Measurements from ENCODE around the gene EFHC1.

DNA sequence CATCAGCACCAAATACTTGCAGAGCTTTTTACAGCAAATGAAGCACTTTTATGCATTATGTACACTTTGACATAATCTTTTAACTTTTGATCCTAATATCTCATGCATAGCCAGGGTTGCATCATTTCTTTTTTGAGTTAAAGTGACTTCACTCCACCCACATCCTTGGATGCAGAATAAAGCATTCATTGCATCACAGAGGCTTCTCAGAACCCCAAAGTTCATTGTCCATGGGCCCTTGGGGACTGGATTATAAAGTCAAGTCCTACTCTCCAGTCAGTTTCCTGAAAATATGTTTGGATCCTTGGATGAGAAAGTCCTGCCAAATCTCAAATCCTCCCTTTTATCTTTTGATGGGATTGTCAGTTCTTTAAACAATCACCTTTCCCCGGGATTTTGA is 10.6 kb upstream of the EFHC1 start:
- TF ChIP-seq, protein P1, sequence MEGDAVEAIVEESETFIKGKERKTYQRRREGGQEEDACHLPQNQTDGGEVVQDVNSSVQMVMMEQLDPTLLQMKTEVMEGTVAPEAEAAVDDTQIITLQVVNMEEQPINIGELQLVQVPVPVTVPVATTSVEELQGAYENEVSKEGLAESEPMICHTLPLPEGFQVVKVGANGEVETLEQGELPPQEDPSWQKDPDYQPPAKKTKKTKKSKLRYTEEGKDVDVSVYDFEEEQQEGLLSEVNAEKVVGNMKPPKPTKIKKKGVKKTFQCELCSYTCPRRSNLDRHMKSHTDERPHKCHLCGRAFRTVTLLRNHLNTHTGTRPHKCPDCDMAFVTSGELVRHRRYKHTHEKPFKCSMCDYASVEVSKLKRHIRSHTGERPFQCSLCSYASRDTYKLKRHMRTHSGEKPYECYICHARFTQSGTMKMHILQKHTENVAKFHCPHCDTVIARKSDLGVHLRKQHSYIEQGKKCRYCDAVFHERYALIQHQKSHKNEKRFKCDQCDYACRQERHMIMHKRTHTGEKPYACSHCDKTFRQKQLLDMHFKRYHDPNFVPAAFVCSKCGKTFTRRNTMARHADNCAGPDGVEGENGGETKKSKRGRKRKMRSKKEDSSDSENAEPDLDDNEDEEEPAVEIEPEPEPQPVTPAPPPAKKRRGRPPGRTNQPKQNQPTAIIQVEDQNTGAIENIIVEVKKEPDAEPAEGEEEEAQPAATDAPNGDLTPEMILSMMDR (IDR thresholded peaks at IDR 0.05), result no peak
- TF ChIP-seq POLR2A (IDR thresholded peaks at IDR 0.05), result no peak

Measured in prostate gland (tissue), 2 donors.